Cerebellar nuclear complex (tissue), 1 donor: Measurements from ENCODE around the gene B3GAT2.
A peak's percentile ranks its signal among the peaks of the same experiment; 100 is the strongest.

Experiments
- DNase-seq, 2 experiments: peaks; one replicate each; lab custom pipeline; 2025; lab: John Stamatoyannopoulos, UW

B3GAT2 gene

GRCh38 chr6:70894001-70894400, 62.9 kb downstream of the B3GAT2 start:
- DNase-seq = no peak

- no peak for DNase-seq
Measured at GRCh38 chr6:70889270-70889669, 67.6 kb downstream of the B3GAT2 start.

DNA sequence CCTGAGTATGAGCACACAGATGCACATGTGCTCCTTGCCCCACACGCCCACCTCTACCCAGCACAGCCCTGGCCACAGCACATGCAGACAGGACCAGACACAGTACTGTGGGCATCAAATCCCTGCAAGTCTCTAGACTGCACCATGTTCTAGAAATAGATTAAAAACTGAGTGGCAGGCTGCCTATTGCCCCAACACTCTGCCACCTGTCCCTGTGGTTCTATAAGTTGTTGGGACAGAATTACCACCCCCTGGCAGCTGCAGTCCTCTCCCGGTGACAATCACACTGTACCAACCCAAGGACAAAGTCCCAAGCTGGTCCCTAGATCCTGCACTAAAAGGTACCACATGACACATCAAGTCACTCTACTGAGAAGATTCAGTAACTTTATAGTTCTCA, 70.2 kb downstream of the B3GAT2 start:
- no peak for DNase-seq

DNA sequence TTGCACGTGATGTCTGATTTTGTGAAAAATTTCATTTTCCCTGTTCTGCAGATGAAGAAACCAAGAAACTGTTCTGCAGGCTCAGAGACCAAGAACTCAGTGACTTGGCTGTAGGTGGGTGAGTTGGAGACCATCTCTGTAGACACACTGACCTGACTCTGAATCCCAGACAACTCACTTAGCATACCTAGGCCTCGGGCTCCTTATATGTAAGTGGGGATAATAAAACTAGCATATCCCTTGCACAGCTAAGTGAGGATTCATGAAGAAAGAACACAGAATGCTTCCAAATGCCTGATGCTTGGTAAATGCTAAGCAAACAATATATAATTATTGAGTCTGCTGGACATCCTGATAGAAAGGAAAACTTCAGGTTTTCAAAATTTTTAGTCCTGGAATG, 70.8 kb downstream of the B3GAT2 start:
- DNase-seq = no peak

DNA sequence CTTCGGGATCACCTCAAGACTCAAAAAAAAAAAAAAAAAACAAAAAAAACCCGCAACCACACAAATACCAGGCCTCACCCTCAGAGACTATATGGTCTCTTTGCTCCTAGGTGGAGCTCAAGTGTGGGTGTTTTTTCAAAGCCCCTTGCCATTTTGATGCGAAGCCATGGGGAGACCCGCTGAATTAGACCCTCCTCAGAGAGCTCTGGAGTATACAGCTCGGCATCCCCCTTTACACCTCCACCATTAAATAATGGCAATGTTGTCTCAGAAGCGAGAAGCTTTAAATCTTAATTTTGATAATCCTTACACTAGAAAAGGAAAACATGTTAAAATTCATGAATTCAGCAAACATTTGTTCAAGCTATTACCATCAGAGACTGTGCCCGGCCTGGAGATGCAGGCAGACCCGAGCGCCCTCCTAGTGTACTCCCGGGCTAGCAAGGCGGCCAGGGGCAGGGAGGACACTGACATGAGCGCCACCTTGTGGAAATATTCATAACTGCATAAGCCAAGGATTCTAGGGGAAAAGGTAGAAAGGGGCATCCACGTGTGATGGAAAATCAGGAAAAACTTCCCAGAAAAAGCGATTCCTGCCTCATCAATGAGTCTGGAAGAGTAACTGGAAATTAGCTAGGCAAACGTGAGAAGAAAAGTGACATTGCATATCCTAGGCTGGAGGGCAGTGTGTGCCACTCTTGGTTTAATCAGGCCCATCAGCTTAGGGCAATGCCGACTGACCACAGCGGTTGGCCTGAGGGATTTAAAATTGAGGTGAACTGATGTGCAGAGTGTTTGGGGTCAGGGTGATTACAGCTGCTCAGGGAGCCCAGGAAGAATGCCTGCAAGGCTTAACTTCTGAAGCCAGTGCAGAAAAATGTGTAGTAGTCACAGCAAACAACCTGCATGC, 72.5 kb downstream of the B3GAT2 start:
- peak in 1 of 2 experiments; percentile 45 for DNase-seq

- no peak for DNase-seq
Measured at GRCh38 chr6:70879496-70879895, 77.4 kb downstream of the B3GAT2 start.

DNA sequence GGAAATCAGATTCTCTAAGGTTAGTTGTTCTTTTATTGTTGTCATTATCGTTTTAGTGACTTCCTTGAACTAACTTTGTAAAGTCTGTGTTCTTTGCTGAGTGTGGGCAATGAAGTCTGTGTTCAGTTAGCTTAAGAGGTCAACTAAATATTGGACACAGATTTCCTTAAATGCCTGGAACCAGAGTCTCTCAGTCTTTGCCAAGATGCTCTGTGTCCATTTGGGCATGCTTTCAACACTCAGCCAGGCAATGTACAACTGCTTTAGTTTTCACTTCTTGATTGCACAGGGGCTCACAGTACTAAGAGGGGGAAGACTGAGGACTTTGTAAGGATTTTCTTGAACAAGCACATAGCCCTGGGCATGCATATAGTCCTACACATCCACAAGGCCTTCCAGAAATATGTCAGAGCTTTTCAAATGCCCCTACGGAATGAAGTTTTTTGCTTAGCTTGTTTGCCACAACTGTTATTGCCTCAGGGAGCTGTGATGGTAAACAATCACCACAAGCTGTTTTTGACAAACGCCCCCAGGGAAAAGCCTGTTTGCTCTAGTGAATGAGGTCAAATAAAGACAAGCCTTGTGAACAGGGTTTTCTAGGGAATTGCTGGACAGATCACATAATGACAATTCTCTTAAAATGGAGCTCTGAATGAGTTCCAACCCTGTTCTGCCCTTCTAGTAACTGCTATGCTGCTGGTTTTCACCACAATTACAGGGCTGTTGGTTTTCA, 82.5 kb downstream of the B3GAT2 start:
- no peak for DNase-seq

- no peak for DNase-seq
Measured at GRCh38 chr6:70872469-70872868, 84.4 kb downstream of the B3GAT2 start.

DNA sequence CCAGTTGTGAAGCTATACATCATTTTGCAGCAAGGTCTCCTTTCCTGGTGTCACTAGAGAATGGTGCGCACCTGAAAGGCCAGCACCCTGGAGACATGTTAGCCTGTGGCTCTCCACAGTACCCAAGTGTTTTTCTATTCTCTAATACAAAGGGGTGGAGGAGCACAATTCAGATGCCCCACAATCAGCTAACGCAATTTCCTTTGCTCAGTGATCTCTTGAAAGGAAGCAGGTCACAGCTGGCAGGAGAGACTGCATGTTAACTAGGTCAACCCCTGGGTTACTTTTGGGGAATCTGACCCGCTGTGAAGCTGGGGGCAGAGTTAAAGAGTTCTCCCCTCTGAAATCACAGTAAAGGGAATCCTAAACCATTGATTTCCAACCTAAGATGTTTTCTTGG, 92.5 kb downstream of the B3GAT2 start:
- DNase-seq = no peak

- no peak for DNase-seq
Measured at GRCh38 chr6:70863343-70863742, 93.5 kb downstream of the B3GAT2 start.

- DNase-seq = no peak
Measured at GRCh38 chr6:70860920-70861319, 95.9 kb downstream of the B3GAT2 start.

DNA sequence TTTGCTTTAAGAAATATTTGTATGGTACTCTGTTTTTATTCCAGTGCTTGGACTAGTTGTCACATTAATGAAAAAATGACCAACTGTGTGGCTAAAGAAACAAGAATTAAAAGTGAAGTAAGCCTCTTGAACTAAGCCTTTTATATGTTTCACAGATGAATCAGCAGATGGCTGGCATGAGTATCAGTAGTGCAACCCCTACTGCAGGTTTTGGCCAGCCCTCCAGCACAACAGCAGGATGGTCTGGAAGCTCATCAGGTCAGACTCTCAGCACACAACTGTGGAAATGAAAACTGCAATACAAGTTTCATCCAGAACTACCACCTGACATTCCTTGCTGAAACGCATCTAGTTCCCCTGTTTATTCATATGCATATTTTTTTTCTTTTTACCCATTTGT, 96.8 kb downstream of the B3GAT2 start:
- DNase-seq = peak in 1 of 2 experiments; percentile 32

DNA sequence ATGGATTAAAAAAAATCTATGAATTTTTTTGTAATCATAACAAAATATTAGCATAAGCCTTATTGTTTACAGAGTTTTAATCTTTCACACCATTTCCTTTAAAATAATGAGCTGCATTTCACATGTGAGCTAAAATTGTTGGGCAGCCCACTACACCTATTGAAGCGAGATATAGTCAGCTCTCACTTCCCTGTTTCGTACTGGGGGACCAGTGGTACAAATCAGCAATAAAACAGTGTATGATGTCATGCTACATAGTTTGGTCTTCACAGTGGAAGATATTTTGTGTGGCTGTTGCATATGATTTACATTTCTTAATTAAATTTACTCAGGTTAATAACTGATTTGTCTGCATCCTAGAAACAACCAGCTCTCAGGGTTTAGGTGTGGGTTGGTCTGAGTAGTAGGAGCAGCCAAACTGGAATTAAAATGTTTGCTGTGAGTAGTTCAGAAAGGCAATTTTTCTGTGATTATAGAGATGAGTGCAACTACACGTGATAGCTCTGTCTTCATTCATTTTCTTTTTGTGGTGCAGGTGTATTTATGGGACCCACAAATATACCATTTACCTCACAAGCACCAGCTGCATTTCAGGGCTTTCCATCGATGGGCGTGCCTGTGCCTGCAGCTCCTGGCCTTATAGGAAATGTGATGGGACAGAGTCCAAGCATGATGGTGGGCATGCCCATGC, 99.3 kb downstream of the B3GAT2 start:
- DNase-seq = no peak

- DNase-seq = no peak
Measured at GRCh38 chr6:70852667-70853246, 104.1 kb downstream of the B3GAT2 start.

- no peak for DNase-seq
Measured at GRCh38 chr6:70849348-70850069, 107.4 kb downstream of the B3GAT2 start.

DNA sequence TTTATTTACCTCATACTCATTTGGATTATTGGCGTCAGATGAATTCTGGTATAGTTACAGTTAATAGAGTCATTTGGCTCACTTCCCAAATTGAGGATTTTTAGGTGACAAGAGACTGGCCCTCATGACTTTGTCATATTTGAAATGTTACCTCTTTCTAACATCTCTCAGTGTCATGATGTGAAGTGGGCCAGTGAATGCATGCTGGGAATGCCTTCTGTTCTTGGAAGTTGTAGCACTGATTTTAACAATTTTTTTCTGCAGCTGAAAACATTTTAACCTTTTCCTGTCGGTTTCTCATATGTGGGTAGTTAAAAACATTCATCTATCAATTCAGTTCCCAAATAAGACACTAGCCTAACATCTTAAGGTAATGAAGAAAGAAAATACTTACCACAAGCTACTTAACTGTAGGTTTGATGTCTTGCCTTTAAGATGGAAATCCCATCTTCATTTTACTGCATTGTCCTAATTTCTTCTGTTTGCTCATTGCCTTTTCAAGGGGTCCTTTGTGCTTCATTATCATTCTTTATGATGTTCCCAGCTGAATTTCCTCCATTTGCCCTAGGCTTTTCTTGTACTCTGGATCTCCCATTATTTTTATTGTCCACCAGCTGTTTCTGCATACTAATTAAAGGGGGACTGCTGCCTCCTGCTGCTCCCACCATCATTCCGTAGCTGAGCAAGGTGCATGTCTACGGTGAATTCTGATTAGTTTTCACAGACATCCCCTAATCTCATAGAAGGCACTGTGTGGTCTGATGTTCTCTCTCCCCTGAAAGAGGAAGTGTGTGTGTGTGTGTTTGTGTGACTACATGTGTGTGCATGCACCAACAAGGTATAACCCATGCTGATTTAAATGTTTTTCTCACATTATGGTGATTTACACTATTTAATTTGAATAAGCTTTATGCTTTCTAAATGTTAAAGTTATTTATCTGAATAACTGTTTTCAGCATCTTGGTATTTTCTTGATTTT, 109.5 kb downstream of the B3GAT2 start:
- DNase-seq = no peak

DNA sequence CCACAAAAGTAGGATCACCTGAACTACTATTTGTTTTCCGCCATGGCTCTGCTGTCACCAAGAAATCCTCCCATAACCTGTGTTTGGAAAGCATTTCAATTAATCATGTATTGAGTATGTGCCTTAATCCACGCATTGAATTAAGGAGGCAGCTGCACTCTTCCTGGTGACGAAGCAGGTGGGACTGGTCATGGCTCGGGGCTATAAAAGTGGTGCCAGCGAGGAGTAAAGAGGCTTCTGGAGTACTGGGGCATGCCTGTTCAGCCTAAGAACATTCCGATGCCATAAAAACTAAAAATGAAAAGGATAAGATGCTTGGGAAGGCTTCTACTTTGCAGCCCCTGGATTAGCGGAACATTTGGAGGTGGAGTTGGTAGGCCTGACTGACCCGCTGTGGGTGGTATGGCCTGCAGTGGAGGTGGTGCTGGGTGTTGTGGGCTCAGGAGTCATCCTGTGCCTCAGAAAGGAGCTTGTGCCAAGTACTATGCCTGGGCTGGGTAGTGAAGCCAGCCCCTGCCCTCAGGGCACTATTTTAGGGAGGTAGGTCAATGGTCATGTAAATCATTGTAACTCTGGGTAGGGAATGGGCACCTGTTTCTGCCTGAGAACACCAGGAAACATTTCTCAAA, 110.5 kb downstream of the B3GAT2 start:
- no peak for DNase-seq

GRCh38 chr6:70844301-70844700, 112.6 kb downstream of the B3GAT2 start:
- DNase-seq = no peak

DNA sequence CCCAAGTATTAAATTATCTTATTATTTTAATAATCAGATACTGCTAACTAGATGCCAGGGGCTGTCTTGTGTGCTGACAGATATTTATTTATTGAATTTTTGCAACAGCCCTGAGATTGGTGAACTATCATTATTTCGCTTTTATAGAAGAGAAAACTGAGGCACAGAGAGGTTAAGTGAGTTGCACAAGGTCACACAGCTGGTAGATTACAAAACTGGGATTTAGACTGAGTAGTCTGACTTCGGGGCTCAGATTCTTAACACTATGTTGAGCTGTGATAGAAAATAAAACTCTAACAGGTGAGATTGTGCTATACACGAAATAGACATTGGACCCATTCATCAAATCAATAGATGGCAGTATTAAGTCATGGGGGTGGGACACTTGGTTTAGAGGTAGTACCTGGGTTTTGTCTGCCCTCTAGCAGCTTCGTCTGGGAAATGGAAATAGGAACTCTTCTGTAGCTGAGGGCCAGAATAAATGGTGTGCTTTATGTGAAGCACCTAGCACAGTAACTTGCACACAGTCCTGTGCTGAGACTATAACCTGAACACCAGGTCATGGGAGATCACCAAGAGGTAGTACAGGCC, 113.4 kb downstream of the B3GAT2 start:
- no peak for DNase-seq
